GM06990 (cell line): ENCODE results near the gene THRAP3.

Experiments used
- DNase-seq: peaks from one replicate; pipeline ENCODE4 v3.0.0-alpha.2; 2011; ENCODE audit not compliant: insufficient read length; ENCODE audit errors: extremely low read depth
- H3K27me3 ChIP-seq: replicated peaks from 2 replicates; pipeline ENCODE4 v1.6.0; 2011; ENCODE audit warnings: low read length; ENCODE audit not compliant: control insufficient read depth, insufficient read depth
- H3K36me3 ChIP-seq: 2 replicates; pipeline ENCODE4 v1.5.1; 2011; ENCODE audit warnings: low read length; ENCODE audit not compliant: control insufficient read depth, insufficient read depth
- H3K4me3 ChIP-seq: replicated peaks from 2 replicates; pipeline ENCODE4 v1.5.1; 2011; ENCODE audit warnings: low read depth, mild to moderate bottlenecking, control low read depth, low read length
- CTCF ChIP-seq: IDR thresholded peaks from 2 replicates; pipeline ENCODE4 v1.5.1; 2011; ENCODE audit warnings: low read length, control low read depth, mild to moderate bottlenecking, inconsistent platforms; ENCODE audit not compliant: insufficient read depth, poor library complexity, severe bottlenecking

THRAP3 gene

GRCh38 chr1:36305915-36306209 lies 81.6 kb downstream of the THRAP3 start:
- Histone ChIP-seq H3K4me3 (peak overlapping the region; percentile 77; the same call in 1 of the 2 replicates), H3K36me3 (peaks cover 14% of the 10 kb centered on the region), H3K27me3 (no peaks in the 10 kb centered on the region)
- no peak for TF ChIP-seq CTCF
- DNase-seq: no peak

DNA sequence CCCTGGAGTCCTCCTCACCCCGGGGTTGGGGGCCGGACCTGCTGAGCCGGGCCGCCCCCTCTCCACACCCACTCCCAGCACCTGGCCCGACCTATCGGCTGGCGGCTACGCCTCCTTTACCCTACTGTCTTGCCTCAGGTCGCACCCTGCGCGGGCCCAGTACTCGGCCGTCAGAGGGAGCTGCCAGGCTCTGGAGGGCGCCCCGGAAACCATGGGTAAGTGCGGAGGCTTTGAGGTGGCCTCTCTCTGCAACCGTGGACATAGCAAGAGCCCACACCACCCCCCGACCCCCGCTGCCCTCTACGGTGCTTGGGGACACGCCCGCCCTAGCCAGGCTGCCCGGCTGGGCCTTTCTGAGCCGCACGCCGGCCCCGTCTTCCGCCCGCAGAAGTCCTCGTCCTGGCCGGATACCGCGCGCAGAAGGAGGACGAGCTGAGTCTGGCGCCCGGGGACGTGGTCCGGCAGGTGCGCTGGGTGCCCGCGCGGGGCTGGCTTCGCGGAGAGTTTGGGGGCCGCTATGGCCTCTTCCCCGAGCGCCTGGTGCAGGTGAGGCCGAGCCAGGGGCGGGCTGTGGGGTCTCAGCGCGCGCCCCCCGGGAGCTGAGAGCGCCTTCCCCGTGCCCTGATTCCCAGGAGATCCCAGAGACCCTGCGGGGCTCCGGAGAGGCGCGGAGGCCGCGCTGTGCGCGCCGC lies 82.1 kb downstream of the THRAP3 start, which contains the start of gene SH3D21:
TSS of gene SH3D21 (plus strand) at position 159 of the 692 bp plus-strand sequence. CDS start at position 212, 53 bp downstream.
- no peak for DNase-seq
- Histone ChIP-seq H3K27me3 (no peaks in the 10 kb centered on the region), H3K36me3 (peaks cover 10% of the 10 kb centered on the region), H3K4me3 (peak within 1 kb of the TSS; percentile 77)
- peak; percentile 23 for TF ChIP-seq CTCF

DNA sequence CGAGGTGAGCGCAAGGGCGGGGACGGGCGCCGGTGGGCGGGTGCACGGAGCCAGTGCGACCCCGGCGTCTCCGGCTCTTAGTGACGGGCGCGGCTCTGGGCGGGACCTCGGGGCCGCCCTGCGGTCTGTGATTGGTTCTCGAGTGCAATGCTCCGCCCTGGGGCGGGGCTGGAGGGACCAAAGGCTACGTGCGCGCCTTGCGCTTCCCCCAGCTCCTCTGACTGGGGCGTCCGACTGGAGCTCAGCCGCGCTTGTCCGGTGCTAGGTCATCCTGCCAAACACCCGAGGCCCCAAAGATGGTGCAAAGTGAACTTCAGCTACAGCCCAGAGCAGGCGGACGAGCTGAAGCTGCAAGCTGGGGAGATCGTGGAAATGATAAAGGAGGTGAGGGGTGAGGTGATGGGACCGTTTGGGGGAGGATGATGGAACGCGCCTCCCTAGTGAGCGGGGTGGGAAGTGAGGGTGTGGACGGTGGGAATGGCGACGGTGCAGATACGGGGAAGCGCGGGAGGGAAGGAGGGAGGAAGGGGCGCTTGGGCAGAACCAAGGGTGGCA lies 82.7 kb downstream of the THRAP3 start:
- no peaks in the 10 kb centered on the region for H3K27me3 ChIP-seq
- peak; percentile 95 for DNase-seq
- peaks cover 6% of the 10 kb centered on the region for H3K36me3 ChIP-seq
- peak overlapping the region; percentile 77 for H3K4me3 ChIP-seq
- TF ChIP-seq CTCF: no peak

DNA sequence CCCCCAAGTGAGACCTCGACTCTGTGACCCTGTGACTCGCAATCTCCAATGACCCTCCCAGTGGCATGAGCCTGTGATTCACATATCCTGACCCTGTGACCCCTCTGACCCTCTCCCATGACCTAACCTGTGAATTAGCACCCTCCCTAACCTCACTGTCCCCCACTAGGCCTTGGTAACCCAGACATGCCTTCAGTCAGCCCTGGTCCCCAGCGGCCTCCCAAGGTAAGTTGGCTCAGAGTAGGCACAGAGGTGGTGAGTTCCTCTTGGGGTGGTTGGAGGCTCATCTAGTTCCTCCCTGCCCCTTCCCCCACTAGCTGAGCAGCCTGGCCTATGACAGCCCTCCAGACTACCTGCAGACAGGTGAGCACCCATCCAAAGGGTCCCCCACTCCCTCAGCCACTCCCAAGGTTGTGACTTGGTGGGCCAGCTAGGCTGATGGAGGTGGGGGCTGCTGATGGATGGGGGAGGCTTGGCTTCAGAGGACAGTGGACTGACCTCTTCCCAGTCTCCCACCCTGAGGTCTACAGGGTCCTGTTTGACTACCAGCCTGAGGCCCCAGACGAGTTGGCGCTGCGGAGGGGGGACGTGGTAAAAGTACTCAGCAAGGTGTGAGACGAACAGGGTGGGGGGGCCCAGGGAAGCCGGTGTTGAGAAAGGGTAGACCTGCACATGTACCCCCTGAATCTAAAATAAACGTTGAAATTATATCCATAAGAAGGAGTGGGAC lies 83.5 kb downstream of the THRAP3 start:
- Histone ChIP-seq H3K36me3 (peaks cover 2% of the 10 kb centered on the region), H3K4me3 (peak overlapping the region; percentile 77), H3K27me3 (no peaks in the 10 kb centered on the region)
- TF ChIP-seq CTCF: no peak
- DNase-seq: no peak

DNA sequence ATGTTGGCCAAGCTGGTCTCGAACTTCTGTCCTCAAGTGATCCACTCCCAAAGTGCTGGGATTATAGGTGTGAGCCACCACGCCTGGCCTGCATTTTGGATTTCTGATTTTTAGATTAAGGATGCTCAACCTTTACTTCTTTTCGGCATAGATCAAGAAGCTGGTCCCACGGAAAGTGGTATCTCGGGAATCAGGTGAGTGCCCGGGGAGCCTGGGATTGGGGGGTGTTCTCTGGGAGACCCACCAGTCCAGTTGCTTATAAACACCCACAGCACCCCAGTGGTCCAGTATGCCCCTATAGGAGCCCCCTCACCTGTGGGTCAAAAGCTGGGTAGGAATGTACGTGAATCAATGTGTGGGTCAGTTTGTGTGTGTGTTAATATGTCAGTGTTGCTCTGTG lies 85.2 kb downstream of the THRAP3 start:
- DNase-seq: no peak
- no peak for TF ChIP-seq CTCF
- H3K36me3 ChIP-seq: no peaks in the 10 kb centered on the region
- no peaks in the 10 kb centered on the region for H3K27me3 ChIP-seq
- no peak overlapping the region for H3K4me3 ChIP-seq
